ENCODE data around the gene RPS14.

DNA sequence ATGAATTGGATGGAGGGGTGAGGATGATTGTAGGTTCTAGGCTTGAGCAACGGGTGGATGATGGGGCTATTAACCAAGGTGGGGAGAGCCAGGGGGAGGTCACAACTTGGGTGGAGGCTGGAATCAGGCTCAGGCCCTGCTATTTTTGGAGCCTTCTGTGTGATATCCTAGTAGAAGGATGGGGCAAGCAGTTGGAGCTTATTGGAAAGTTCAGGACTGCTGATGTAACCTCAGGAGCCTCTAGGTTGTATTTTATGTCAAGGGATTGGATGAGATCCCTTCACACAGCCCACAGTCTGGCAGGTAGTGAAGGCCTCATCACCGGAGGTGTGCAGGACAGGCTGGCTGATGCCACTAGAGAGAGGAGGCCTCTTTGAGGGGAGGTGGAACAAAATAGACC lies 11.2 kb upstream of the RPS14 start:
- TF ChIP-seq, protein P1, sequence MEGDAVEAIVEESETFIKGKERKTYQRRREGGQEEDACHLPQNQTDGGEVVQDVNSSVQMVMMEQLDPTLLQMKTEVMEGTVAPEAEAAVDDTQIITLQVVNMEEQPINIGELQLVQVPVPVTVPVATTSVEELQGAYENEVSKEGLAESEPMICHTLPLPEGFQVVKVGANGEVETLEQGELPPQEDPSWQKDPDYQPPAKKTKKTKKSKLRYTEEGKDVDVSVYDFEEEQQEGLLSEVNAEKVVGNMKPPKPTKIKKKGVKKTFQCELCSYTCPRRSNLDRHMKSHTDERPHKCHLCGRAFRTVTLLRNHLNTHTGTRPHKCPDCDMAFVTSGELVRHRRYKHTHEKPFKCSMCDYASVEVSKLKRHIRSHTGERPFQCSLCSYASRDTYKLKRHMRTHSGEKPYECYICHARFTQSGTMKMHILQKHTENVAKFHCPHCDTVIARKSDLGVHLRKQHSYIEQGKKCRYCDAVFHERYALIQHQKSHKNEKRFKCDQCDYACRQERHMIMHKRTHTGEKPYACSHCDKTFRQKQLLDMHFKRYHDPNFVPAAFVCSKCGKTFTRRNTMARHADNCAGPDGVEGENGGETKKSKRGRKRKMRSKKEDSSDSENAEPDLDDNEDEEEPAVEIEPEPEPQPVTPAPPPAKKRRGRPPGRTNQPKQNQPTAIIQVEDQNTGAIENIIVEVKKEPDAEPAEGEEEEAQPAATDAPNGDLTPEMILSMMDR (conservative IDR thresholded peaks at IDR 0.05; ENCODE audit: low read length): no peak
- TF ChIP-seq EZH2phosphoT487 (IDR thresholded peaks at IDR 0.05; ENCODE audit: borderline replicate concordance): no peak

Data from Loucy (cell line).